ENCODE results near the gene CLDN11.

The CLDN11 gene

GRCh38 chr3:170473358-170473757, 54.7 kb downstream of the CLDN11 start:
- no peak for DNase-seq

- no peak for DNase-seq
Measured at GRCh38 chr3:170475092-170475685, 56.5 kb downstream of the CLDN11 start.

- no peak for DNase-seq
Measured at GRCh38 chr3:170476291-170476690, 57.6 kb downstream of the CLDN11 start.

- DNase-seq: no peak
Measured at GRCh38 chr3:170477395-170477794, 58.7 kb downstream of the CLDN11 start.

- no peak for DNase-seq
Measured at GRCh38 chr3:170480111-170480510, 61.4 kb downstream of the CLDN11 start.

GRCh38 chr3:170482199-170482598, 63.5 kb downstream of the CLDN11 start:
- DNase-seq: no peak

- no peak for DNase-seq
Measured at GRCh38 chr3:170483485-170484262, 65.0 kb downstream of the CLDN11 start.

All from NCI-H345 (cell line).